ENCODE data around the gene CORO2A.

- no peak for TF ChIP-seq CEBPB (IDR thresholded peaks at IDR 0.05; ENCODE audit: low read depth, low read length)
- TF ChIP-seq, protein P1, sequence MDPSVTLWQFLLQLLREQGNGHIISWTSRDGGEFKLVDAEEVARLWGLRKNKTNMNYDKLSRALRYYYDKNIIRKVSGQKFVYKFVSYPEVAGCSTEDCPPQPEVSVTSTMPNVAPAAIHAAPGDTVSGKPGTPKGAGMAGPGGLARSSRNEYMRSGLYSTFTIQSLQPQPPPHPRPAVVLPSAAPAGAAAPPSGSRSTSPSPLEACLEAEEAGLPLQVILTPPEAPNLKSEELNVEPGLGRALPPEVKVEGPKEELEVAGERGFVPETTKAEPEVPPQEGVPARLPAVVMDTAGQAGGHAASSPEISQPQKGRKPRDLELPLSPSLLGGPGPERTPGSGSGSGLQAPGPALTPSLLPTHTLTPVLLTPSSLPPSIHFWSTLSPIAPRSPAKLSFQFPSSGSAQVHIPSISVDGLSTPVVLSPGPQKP (IDR thresholded peaks at IDR 0.05; ENCODE audit: borderline replicate concordance, low read depth, low read length), result no peak
- TF ChIP-seq CTCF (conservative IDR thresholded peaks at IDR 0.05; ENCODE audit: low read depth, low read length), result no peak
- TF ChIP-seq POLR2A (IDR thresholded peaks at IDR 0.05; ENCODE audit: low read depth, low read length), result no peak
- TF ChIP-seq MAZ (IDR thresholded peaks at IDR 0.05; ENCODE audit: borderline replicate concordance, low read depth, low read length), result no peak
- TF ChIP-seq FOS (IDR thresholded peaks at IDR 0.05; ENCODE audit: low read depth, low read length), result no peak
- TF ChIP-seq USF2 (IDR thresholded peaks at IDR 0.05; ENCODE audit: low read depth, low read length), result no peak
- no peak for TF ChIP-seq SMC3 (IDR thresholded peaks at IDR 0.05; ENCODE audit: low read depth, low read length)
- TF ChIP-seq RCOR1 (IDR thresholded peaks at IDR 0.05; ENCODE audit: insufficient replicate concordance, low read length), result no peak
- no peak for TF ChIP-seq RAD21 (IDR thresholded peaks at IDR 0.05; ENCODE audit: low read length)
- TF ChIP-seq RFX5 (IDR thresholded peaks at IDR 0.05; ENCODE audit: low read depth, low read length), result no peak
- TF ChIP-seq MXI1 (IDR thresholded peaks at IDR 0.05; ENCODE audit: borderline replicate concordance, low read depth, low read length), result no peak
- no peak for TF ChIP-seq BHLHE40 (IDR thresholded peaks at IDR 0.05; ENCODE audit: low read depth, low read length)
Observed at GRCh38 chr9:98120476-98120875, 72.0 kb downstream of the CORO2A start.

All from IMR-90 (cell line).